Glomerular endothelial cell (primary cell): Measurements from ENCODE around the gene PRADC1. TPM values are rescaled to one million over a fixed set of nuclear protein-coding genes. Genes with fewer than 3 reads are reported as not detected.
"Not testable (repeated sequence)": the region's sequence is repeated elsewhere in the genome, so short reads cannot be mapped to it uniquely, and the experiment has no call there.

ENCODE experiments used
- DNase-seq: peaks from one replicate; pipeline ENCODE4 v3.0.0-alpha.2; 2011; ENCODE audit warnings: low read depth, low spot score; ENCODE audit errors: extremely low read depth
- total RNA-seq: library from RNA; depleted of rRNA; stranded (reverse); fragments of >200 nt; gene quantifications from 2 replicates; pipeline ENCODE4 v1.2.3, GENCODE V29; 2015

PRADC1 gene
- total RNA-seq: 12.1 and 17.1 TPM in 2 replicates

DNA sequence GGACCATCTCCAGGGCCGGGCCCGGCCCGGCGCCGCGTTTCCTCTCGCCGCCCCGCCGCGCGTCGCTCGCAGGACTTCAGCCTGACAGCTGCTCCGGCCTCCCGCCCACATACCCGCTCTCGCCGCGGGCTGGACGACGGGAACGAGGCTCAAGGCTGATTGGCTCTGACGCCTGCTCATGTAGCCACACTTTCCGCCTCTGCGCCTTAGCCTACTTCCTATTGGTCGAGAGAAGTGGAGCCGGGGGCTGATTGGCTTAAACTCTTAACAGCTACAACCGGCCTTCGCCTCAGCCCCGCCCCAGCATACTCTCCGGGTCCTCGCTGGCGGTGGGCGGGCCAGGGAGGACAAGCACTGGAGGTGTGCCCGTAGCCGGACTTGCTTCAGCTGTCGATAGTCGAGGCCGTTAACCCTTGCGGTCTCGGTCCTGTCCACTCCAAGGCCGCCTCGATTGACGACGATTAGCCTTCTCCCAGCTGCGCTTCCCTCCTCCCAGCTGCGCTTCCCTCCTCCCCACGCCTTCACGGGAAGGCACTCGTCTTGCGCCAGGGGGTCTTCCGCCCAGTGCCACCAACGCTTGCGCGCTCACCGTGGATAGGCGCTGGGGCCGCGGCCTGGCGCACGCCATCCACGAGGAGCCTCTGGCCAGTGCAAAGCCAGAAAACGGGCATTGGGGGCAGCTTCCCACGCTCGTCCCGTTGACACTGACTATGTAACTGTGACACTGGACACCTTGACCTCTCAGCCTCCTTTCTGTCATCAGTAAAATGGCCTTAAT is at the start of gene PRADC1:
Gene PRADC1 (minus strand): TSS at position 86 of the 778 bp plus-strand sequence. CDS start 79 bp downstream, at position 7.
- peak; percentile 98 for DNase-seq

DNA sequence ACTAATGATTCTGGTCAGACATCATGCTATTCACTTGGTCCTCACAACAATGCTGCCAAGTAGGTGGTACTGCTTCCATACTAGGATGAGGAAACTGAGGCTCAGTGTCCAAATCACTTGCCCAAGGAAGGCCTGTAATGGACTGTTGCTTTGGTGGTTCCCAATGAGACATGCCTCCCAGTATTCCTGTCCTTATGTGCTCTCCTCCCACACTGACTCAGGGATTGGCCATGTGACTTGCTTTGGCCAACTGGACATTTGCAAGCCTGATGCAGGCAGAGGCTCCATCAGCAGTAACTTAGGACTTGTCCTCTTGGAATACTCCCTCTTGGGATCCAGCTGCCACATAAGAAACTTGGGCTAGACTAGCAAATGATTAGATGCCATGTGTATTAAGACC is 48.2 kb upstream of the PRADC1 start:
- DNase-seq: no peak

DNA sequence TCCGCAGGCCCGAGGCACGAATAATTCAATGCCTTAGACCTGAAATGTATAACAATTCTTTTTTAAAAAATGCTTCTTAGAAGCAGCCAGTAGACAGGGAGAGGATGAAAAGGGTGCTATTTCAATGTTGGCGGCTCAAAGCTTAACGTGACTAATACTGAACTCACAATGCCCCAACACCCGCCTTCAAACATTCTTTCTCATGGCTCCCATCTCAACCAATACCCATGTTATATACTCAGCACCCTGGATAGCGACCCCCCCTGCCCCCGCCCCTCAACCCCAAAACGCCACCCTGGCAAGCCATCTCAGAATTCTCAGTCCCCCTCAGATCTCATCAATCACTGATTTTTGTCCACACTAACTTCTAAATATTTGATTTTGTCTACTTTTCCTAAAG is 46.8 kb upstream of the PRADC1 start:
- DNase-seq: no peak

DNA sequence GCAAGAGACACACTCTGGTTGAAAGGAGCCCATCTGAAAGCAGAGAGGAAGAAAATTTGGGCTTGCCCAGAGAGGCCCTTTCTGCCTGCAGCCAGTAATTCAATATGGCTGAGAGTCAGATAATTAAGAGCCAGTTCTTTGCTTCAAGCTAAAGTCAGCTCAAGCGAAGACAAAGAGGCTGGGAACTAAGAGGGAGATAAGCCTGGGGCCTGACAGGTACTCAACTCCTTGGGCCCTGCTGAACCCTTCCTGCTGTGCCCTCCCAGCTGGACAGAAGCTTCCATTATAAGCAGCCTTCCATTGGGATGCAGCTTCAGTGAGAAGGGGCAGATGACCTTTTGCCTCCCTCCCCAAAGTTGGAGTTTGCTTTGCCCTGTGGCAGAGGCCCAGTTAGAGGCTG is 39.2 kb upstream of the PRADC1 start:
- DNase-seq: no peak

DNA sequence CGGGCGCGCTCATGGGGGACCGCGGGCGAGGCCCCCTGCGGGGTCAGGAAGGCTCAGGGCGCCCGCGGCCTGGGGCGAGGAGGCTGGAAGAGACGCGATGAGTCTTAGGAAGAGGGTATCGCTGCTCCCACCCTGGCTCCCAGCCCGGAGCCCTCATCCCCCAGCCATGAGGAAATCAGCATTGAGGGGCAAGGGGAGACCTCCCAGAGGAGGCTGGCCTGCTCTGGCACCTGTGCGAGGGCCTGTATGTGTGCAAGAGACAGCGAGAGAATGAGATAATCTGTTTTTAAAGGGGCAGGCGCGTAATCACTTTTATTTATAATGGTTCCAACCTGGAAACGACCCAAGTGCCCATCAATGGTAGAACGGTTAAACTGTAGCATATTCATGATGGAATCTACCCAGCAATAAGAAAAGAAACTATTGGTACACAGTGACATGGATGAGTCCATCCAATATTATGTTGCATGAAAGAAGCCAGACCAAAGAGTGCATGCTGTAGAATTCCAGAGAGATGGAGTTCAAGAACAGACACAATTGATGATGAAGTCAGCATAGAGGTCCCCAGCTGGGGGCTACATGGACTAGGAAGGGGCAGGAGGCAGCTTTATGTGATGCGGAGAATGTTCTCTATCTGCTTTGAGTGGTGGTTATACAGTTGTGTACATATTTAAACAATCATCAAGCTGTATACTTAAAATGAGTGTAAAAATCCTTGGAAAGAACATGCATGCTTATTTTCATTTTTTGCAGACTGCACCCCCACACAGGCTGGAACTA is 36.8 kb upstream of the PRADC1 start:
- no peak for DNase-seq

DNA sequence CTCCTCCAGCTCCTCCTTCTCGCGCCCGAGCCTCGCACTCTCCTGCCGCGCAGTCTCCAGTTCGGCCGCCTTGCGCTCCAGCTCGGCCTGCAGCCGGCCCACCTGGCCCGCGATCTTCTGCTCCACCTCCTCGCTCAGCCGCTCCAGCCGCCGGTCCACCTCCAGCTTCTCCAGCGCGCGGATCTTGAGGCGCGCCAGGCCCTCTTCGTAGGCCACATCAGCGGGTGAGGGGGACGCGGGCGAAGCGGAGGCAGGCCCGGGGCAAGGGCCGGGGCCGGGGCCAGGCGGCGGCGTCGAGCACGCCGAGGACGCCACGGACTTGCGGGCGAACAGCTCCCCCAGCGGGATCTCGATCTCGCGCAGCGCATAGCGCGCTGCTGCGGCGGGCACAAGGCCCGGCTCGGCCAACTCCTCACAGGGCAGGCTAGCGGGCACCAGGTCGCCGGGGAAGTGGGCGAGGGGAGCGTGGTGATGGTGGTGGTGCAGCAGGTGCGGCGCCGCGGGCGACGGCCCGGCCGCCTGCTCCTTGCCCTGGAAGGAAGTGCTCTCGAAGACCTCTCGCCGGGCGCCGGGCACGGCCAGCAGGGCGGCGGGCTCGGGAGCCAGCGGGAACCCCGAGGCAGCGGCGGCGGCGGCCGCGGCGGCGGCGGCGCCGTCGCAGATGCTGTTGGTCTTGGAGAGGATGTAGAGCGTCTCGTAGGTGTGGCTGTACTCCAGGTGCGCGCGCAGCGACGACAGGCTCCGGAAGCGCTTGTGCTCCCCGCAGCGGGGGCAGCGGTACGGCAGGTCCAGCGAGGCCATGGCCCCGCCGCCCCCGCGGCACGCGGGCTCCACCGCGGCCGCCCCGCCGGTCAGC is 36.0 kb upstream of the PRADC1 start:
- DNase-seq: no peak

DNA sequence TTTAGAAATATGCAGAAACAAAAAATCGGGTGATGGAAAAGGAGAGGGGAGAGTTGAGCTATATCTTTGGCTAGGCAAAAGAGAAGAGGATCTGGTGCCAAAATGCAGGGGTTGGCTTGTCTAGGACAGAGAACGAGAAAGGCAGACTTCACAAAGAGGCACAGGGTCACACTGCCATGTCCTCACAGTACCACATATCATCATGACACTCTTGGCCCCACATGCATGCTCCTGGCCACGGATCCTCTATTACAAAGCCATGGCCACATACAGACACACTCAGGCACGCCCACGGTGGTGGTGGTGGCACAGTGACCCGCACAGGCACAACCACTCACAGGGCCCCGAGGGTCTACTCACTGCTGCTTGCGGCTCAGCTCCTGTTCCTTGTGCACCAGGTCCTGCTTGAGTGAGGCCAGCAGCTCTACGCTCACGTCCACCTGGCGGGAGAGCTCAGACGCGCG is 35.4 kb upstream of the PRADC1 start:
- no peak for DNase-seq

DNA sequence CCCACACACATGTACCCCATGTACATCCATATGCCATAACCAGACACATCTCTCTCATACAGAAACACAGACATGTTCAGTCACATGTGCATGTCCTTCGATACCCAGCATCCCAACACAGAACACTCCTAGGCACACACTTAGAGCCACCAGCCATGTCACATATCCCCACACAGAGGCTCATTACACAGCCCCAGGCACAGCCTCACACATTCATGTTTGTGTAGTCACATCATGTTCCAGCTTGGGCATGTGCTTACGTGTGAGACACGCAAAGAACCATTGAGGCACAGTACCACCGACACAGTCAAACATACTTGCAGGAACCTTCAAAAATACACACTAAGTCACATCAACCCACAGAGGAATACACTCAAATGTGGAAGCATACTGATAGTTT is 34.0 kb upstream of the PRADC1 start:
- DNase-seq: no peak

DNA sequence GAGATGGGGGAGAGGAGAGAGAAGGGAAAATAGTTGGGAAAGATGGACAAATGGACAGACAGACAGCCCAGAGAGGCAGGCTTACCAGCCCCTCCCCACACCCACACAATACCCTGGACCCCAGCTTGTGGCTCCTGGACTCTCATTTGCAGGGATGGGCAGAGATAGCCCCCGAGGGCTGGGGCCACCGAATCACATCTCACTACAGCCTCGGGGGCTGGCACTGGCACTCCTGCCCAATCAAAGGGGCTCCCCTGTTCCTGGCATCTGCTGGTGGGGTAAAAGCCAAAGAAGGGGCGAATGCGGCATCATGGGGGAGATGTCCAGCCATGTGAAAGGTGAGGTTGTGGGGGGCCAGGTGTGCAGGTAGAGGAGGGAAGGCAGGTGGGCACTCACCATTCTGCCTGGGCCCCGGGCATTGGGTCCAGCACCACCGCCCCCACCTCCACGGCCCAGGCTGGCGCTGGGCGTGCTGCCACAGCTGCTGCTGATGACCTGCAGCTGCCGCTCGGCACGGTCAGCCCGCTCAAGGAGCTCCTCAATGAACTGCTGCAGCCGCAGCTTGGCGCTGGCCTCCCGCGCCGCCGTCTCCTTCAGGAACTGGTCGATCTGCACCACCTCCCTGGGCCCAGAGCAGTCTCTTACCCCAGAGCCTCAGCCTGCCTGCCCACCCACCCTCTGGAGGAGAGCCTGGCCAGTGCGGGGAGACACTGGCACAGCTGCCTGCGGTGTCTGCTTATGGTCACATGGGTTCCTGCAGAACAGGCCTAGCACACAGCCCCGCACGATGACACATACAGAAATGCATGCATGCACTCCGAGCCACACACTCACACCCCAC is 33.2 kb upstream of the PRADC1 start:
- no peak for DNase-seq

DNA sequence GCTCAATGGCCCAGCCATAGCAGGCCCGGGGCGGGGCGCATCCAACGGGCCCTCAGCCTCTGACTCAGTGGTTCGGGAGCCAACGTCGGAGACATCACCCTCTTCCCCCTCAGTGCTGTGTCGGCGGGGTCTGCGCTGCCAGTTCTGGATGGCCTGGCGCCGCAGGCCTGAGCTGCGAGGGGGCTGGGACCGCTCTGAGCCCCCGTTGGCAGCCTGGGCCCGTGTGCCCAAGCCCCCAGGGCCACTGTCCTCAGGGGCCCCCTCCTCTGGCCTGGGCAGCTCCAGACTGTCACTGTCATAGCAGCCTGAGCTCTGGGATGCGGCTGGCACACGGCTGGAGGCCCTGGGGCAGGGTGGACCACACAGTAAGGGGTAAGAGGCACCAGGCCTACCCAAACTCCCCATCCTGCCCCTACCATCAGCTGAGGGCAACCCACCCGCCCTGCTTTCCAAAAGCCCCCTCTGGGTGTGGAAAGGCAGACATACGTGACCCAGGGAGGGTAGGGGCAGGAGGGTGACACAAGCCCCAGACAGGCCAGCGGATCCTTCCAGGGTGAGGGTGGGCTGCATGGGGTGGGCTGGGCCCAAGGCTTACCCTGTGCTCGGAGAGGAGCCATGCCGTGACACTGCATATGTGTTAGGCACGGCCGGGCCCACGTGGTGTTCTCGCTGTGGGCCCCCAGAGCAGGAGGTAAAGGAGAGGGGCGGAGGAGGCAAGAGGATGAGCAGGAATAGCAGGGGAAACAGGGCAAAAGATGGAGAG is 32.4 kb upstream of the PRADC1 start:
- no peak for DNase-seq

DNA sequence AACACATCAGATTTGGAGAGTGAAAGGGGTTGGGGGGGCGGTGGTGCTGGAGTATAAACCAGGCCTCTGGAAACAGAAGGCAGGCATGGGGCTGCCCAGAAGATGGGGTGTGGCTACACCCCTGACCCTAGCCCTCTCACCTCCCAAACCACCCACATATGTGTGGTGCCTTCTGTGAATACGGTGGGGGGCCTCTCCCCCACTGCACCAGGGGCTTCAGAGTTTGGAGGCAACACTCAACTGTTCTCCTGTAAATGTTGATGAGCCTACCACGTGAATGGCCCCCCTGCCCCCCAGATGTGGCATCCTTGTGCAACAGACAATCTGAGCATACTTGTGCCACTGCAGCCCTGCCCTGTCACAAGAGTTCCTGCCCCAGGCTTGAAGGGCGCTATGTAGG is 31.7 kb upstream of the PRADC1 start:
- DNase-seq: no peak

DNA sequence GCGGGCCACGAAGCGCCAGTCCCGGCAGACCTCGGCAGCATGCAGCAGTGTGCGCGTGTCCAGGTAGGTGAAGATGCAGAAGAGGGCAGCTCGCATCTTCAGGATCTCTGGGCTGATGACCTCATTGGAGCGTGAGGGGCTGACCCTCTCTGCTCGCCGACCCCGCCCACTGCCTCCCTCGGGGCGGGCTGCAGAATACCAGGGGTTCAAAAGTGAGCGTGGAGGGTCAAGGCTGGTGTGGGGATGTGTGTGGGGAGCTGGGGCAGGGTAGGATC is 31.2 kb upstream of the PRADC1 start:
- no peak for DNase-seq

DNA sequence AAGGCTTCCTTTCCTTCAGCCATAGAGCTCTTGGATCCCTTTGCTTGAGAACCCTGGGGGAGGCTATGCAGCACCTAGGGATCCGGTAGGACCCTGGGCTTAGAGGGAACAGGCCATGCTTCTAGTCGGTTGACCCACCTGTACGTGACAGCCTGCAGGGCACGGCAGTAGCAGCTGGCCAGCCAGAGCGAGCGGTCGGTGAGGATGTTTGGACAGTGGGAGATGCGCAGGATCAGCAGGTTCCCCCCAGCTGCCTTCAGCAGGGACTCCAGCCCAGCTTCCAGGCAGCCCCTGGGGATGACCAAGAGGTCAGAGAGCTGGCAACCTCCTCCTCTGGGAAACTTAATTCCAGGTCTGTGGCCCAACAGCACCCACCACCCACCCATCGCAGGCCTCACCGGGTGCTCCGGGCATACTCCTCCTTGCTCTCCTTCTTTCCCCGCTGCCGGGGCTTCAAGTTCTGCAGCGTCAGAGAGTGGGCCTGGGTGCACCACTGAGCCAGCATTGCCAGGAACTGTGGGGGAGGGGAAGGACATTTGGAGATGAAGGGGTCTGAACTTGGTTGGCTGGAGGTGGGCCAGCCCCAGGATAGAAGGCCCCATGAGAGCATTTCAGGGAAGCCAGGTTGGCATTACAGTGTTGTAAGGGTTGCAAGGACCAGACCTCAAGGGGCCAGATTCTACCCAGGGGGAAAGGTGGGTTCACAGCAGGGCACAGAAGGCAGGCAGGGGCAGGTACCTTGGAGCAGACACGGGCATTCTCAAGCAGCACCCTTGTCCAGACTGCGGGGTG is 30.7 kb upstream of the PRADC1 start:
- DNase-seq: no peak

DNA sequence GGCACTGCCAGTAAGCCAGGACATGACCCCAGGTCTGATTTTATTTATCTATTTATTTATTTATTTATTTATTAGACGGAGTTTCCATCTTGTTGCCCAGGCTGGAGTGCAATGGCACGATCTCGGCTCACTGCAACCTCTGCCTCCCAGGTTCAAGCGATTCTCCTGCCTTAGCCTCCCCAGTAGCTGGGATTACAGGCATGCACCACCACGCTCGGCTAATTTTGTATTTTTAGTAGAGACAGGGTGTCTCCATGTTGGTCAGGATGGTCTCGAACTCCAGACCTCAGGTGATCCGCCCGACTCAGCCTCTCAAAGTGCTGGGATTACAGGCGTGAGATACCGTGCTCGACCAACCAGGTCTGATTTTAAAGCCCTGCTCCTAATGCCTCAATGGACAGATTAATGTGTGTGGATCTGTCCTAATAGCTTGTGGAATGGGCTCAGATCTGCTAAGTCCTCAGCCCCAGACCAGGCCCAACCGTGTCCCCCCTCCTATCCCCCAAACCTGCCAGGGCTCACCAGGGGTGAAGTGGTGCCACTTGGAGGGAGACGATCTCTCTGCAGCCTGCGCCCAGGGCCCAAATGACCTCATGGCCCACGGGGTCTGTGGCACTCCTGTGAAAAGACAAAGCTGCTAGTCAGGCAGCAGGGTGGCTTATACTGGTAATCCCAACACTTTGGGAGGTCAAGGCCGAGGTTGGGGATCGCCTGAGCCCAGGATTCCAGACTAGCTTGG is 29.8 kb upstream of the PRADC1 start:
- not testable (repeated sequence) for DNase-seq

DNA sequence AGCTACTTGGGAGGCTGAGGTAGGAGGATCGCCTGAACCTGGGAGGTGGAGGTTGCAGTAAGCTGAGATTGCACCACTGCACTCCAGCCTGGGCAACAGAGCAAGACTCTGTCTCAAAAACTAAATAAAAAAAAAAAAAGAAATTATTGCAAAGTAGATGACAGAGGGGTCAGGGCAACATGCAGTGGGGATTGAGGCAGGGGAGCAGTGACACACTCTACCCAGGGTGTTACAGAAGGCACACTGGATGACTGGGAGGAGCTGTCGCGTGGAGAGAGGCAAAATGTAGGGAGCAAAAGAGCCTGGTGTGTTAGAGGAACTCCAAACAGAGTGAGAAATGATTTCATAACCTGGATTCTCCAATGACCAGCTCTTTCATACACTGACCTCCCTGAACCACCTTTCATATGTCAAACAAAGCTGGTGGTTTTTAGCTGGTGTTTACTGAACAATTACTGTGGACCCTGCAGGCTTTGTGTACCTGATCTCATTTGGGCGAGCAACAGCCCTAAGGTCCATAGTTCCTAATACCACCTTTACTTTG is 29.1 kb upstream of the PRADC1 start:
- DNase-seq: no peak

DNA sequence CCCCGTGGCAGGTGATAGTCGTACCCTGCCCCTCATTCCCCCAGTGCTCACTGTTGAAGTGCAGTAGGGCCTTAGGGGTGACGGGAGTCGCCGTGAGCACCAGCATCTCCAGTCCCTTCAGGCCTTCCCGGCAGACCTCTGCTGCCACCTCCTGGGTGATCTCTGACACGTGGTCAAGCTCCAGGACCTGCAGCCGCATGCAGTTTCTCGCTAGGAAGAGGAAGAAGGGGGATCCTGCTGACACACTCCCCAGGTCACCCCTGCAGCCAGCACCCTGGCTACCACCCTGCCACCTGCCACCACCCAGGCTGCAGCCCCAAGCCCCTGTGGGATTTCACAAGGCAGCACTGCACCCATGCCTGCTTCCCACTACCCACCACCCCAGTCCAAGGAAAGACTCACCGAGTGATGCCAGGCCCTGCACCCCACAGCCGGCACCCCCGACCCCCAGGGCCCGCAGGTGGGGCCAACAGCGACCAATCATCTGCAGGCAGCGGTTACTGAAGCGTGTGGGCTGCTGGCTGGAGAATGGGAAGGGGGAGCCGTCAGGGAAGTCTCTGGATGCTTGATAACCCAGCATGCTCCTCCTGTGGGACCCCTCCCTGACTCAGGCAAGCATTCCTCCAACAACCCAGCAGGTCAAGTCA is 27.4 kb upstream of the PRADC1 start:
- DNase-seq: peak; percentile 14

DNA sequence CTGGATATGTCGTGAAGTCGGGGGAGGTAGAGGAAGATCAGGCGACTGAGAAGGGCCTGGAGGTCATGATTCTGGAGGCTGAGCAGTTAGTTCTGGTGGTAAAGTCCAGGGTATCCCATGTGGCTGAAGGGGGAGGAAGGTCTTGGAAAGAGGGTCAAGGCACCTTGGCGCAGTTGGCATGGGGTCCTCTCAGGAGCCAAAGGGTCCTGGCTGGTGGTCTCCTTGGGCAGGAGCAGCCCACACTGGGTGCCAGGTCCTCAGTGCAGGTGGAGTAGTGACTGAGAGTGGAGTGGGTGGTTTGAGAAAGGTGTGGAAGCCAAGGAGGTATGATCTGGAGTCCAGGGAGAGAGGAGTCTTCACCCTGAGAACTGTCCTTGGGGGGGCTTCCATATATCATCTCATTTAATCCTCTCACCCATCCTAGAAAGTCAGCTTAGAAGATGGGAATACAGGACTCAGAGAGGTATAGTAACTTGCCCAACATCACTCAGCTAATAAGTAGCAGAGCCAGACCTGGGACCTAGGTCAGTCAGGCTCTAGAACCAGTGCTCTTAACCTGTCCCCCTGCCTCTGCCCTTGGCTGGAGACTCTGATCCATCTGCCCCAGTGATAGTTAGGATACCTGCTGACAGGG is 26.8 kb upstream of the PRADC1 start:
- DNase-seq: no peak
